ENCODE results near the gene AMOTL1. TPM values are rescaled to one million over a fixed set of nuclear protein-coding genes. Genes with fewer than 3 reads are reported as not detected.
A peak's percentile ranks its signal among the peaks of the same experiment; 100 is the strongest.

AMOTL1 gene
- 10 to 100 TPM; 15.6 to 26.7 (median 20.8) TPM for total RNA-seq
- 10 to 100 TPM in 1 of 3 donors, 1 to 10 TPM in 2; 3.0 to 11.9 (median 6.6) TPM for polyA plus RNA-seq
- long read RNA-seq, donor 1: 0 reads
- long read RNA-seq, donor 2: 0 reads
- long read RNA-seq, donor 3: 0 reads
- long read RNA-seq, donor 4: 0 reads
- long read RNA-seq, donor 5, full-length matches to known transcripts: 4 of 12 reads
- long read RNA-seq, donor 5, partial matches to known transcripts: 1 of 12 reads
- long read RNA-seq, donor 5, other reads (novel, unspliced or antisense): 7 of 12 reads
- long read RNA-seq, donor 6, partial matches to known transcripts: 0 of 2 reads
- long read RNA-seq, donor 6, other reads (novel, unspliced or antisense): 2 of 2 reads
- long read RNA-seq, donor 7: 0 reads
- long read RNA-seq, donor 8, full-length matches to known transcripts: 1 of 7 reads
- long read RNA-seq, donor 8, partial matches to known transcripts: 6 of 7 reads
- long read RNA-seq, donor 8, other reads (novel, unspliced or antisense): 0 of 7 reads
- long read RNA-seq, donor 9: 0 reads
- long read RNA-seq, donor 10: 0 reads

DNA sequence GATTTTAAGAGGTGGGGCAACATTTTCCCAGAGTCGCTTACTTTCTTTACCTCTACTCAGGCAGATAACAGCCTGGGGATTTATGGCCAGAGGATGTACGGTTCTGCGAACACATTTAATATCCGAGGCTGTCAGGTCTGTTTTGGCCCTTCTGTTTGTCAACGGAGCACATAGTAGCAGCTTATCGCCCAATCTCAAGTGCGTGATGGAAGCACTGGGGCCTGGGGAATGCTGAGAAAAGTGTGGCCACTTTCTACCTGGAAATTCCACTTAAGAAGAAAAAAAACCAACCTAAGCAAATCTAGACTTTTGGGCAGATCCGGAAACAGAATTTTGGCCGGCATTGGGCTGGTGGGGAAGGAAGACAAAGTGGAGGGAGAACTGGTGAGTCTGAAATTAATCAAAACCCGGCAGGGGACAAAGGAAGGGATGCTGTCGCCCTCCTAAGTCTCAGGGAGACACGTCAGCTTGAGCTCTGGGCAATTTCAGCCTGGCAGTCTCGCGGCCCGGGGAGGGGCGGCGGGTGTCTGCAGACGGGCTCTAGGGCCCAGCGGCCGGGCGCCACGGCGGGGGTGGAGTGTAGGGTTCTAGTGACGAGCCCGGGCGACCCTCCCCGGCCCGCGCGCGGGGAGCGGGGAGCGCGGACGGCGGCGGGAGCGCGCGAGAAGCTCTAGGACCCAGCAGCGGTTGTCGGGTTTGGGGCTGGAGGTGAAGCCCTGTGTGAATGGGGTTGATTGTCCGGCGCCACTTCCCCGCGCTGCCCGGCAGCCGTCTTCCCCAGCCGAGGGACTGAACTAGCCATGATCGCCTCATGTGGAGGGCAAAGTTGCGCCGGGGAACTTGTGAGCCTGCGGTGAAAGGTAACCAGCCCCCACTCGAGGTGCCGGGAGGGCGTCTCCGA is at the start of gene AMOTL1:
AMOTL1 (plus strand) TSS at position 656 of the 901 bp plus-strand sequence; CDS start at position 812, 156 bp downstream.
- Histone ChIP-seq H3K36me3 (replicated peaks in 1 of 2) (no peaks in the 10 kb centered on the region), H3K4me1 (replicated peaks in 1 of 2) (peaks cover 0 to 7% of the 10 kb centered on the region in 2 donors), H3K4me3 (peak within 1 kb of the TSS; percentile 41 to 80 (median 48)), H3K27me3 (no peaks in the 10 kb centered on the region), H3K27ac (peak within 1 kb of the TSS in 4 of 5 donors; percentile 51 to 90 (median 82)), H3K9me3 (replicated peaks in 1 of 3) (no peaks in the 10 kb centered on the region)
- peak in 1 of 2 donors; percentile 28 for TF ChIP-seq POLR2A (IDR thresholded peaks at IDR 0.05)
- TF ChIP-seq, protein P1, sequence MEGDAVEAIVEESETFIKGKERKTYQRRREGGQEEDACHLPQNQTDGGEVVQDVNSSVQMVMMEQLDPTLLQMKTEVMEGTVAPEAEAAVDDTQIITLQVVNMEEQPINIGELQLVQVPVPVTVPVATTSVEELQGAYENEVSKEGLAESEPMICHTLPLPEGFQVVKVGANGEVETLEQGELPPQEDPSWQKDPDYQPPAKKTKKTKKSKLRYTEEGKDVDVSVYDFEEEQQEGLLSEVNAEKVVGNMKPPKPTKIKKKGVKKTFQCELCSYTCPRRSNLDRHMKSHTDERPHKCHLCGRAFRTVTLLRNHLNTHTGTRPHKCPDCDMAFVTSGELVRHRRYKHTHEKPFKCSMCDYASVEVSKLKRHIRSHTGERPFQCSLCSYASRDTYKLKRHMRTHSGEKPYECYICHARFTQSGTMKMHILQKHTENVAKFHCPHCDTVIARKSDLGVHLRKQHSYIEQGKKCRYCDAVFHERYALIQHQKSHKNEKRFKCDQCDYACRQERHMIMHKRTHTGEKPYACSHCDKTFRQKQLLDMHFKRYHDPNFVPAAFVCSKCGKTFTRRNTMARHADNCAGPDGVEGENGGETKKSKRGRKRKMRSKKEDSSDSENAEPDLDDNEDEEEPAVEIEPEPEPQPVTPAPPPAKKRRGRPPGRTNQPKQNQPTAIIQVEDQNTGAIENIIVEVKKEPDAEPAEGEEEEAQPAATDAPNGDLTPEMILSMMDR (IDR thresholded peaks at IDR 0.05): no peak
- peak; percentile 68 to 92 (median 82) for DNase-seq
- intact Hi-C loops (cut with DNase I): no loop called here
- WGBS, 4 donors: 5 to 20% (median 8%) methylated on average over 19 to 57 of the region's 57 CpGs

DNA sequence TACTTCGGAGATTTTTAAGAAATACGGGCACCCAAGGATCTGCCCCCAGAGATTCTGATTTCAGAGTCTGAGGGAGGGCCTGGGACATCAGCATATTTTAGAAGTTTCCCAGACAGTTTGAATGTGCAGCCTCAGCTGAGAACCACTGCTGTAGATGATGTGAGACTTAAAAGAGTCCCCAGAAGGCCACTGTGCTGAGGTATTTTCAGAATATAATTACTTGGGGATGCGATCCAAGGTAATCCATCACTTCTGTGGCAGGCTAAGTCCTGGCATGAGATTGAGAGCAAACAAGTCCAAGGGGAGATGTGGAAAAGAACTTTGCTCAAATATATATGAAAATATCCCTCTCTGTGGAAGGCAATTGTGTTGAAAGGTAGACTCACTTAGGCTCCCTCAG is 48.3 kb upstream of the AMOTL1 start:
- intact Hi-C loops (cut with DNase I): no loop called here
- H3K36me3 ChIP-seq (replicated peaks in 1 of 2): no peaks in the 10 kb centered on the region
- TF ChIP-seq, protein P1 (IDR thresholded peaks at IDR 0.05): no peak
- TF ChIP-seq POLR2A (IDR thresholded peaks at IDR 0.05): no peak
- 67 to 74% (median 72%) methylated on average over 3 of the region's 3 CpGs for WGBS, 4 donors
- H3K27me3 ChIP-seq: no peaks in the 10 kb centered on the region
- no peak for DNase-seq
- no peak overlapping the region for H3K4me3 ChIP-seq
- no peak overlapping the region for H3K27ac ChIP-seq
- no peaks in the 10 kb centered on the region for H3K4me1 ChIP-seq (replicated peaks in 1 of 2)
- H3K9me3 ChIP-seq (replicated peaks in 1 of 3): no peaks in the 10 kb centered on the region

- Histone ChIP-seq H3K4me3 (no peak overlapping the region), H3K9me3 (replicated peaks in 1 of 3) (no peaks in the 10 kb centered on the region), H3K36me3 (replicated peaks in 1 of 2) (no peaks in the 10 kb centered on the region), H3K27ac (no peak overlapping the region), H3K27me3 (no peaks in the 10 kb centered on the region), H3K4me1 (replicated peaks in 1 of 2) (no peaks in the 10 kb centered on the region)
- no peak for DNase-seq
- WGBS, 4 donors: 82 to 94% (median 87%) methylated on average over 2 of the region's 2 CpGs
- intact Hi-C loops (cut with DNase I): no loop called here
- TF ChIP-seq POLR2A (IDR thresholded peaks at IDR 0.05): no peak
- TF ChIP-seq, protein P1 (IDR thresholded peaks at IDR 0.05): no peak
These were observed 46.4 kb upstream of the AMOTL1 start for GRCh38 chr11:94721565-94722292.

Measured in adrenal gland (tissue), 19 donors.